HG03097 (cell line): ENCODE results near the gene ZNF749.

Source experiments
- ATAC-seq: cut with Tn5 transposase; IDR thresholded peaks from one replicate; pipeline ENCODE4 v1.9.1; 2021; ENCODE audit not compliant: unreplicated experiment, low FRiP score

The ZNF749 gene

DNA sequence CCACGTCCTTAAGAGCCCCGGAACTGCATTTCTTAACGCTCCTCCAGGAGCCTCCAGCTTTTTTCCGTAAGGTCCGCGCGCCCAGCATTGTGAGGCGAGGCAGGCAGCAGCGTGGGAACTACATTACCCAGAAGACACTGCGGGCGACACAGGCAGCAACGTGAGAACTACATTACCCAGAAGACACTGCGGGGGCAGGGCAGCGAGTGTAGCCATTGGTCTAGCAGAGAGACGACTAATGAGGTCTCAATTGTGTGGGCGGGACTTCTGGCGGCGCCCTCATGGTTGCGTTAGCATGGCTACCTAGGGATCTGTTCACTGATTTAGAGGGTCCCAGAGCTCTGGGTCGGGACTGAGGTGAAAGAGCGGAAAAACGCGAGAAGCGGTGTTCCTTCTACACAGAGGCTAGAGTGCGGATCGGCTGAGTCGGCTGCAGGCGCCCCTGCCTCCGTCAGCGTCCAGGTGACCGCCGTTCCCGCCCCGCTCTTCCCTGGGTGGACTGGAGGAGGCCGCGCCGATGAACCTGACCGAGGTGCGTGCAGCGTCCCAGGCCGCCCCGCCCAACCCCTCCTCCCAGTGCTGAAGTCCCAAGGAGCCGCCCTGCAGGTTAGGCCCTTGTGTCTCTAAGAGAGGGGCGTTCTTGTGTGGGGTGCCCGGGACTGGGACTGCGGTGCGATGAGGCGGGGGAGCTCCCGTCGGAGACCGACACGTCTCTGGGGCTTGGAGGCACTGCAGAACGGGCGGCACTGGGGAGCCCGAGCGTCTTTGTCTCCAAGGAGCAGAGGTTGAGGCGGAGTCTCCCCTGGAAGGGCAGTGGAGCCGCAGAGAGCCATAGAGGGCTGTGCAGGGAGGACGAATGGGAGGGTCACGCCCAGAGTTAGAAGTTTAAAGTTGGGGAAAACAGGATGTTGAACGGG lies at the start of gene ZNF749:
Gene ZNF749, plus strand, starts transcription at position 264 of the 917 bp plus-strand sequence. Its CDS starts 254 bp downstream, at position 518.
- peak; percentile 96 for ATAC-seq

DNA sequence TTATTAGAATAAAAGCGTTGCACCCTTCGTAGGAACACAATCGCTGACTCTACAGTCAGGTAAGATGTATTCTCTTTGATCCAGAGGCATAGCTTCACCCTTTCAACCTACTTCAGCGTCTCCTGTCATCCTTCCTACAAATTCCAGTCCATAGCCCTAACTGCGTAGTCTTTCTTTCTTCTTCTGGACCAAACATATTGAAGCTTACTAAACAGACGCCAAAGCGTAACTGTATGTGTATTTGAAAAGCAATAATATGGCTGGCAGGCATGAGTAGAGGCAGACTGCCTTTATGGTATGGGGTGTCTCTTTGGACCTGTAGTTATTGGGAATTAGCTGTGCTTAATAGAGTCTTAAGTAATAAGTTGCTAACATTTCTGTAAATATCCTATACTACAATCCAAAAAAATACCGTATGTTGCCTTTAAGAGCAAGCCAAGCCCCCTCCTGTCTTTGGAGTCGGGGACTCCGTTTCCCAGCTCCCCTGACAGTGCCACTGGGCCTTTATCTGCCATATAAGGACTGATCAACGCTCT lies 45.9 kb upstream of the ZNF749 start:
- no peak for ATAC-seq

DNA sequence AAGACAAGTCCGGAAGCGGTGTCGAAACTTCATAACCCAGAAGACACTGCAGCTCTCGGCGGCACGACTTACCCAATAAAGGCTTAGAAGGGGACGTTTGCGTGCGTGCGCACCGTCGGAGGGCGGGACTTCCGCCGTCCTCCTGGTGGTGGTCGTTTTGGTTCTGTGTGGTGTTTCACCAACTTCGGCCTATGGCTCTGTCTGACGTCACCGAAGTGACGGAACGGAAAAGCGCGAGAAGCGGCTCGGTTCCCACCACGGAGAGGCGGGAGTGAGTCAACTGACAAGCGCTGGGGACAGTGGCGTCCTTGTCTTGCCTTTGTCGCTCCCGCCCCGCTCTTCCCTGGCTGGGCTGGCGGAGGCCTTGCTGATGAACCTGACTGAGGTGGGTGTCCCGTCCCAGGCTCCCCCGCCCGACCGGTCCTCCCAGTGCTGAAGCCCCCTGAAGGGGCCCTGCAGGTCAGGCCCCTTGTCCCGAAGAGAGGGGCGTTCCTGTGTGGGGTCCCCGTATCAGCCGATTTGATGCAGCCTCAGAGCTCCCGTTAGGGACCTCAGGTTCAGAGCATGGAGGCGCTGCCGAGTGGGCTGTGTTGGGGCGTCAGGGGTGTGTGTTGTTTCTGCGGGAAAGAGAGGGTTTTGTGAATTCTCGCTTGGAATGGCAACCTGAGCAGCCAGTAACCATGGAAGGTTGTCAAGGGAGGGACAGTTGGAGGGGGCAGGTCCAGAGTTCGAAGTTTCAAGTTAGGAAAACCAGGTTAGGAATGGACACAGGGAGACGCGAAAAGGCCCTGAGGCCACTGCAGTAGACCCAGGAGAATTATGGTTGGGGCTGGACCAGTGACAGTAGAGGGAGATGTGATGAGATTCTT lies 45.2 kb upstream of the ZNF749 start, which contains the start of gene ZNF548:
Gene ZNF548, plus strand, starts transcription at position 125 of the 869 bp plus-strand sequence. Its CDS starts 246 bp downstream, at position 371.
- ATAC-seq: peak; percentile 98

DNA sequence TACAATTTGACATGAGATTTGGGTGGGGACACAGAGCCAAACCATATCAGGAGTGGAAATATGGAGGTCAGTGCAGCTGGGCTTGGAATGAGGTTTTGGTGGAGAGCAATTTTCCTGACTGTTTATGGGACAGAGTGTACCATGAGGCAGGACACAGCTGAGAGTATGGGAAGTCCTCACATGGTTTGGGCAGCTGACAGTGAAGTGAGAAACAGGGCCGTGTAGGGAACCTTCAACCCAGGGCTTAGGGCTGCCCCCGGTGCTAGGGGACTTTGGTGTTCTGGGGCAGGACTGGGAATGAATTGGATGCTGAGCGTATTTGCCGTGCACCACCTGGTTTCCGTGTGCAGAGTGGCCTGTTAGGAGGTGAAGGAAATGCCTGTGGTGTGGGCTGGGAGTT lies 39.4 kb upstream of the ZNF749 start:
- no peak for ATAC-seq

DNA sequence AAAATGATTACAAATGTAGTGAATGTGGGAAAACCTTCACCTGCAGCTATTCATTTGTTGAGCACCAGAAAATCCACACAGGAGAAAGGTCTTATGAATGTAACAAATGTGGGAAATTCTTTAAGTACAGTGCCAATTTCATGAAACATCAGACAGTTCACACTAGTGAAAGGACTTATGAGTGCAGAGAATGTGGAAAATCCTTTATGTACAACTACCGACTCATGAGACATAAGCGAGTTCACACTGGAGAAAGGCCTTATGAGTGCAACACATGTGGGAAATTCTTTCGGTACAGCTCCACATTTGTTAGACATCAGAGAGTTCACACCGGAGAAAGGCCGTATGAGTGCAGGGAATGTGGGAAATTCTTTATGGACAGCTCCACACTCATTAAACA lies 36.3 kb upstream of the ZNF749 start:
- no peak for ATAC-seq

DNA sequence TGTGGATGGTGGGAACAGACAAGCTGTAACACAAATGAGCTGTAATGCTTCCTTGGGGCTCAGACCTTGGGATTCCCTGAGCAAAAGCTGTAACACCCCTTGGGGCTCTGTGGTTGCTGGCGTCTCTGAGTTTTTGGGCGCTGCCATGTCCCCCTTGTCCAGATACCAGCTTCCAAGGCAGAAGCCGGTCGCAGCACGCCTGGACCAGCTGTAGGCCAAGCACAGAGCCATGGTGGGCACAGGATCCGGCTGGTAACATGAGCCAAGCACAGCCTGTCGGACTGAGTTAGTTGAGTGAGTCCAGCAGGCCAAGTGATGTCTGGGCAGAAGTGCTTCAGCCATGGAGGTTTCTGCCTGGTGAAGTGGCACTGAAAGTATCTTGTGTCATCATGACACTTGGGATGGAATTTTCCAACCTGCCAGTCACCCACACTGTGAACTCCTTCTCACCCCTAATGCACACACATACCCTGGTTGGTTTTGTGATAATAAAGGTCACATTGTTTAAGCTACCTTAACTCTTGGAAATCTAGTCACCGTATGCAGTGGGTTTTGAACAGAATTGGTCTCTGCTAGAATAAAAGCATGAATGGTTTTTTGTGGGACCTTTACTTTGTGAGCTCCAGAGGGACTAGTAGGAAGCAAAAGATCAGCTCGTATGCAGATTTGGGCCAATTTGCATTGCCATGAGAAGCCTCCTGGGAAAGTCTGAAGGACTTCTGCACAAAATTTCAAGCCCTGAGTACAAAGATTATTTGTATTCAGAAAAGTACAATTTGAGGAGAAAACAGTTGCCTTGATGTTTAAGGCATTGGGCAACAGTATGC lies 31.2 kb upstream of the ZNF749 start:
- no peak for ATAC-seq

DNA sequence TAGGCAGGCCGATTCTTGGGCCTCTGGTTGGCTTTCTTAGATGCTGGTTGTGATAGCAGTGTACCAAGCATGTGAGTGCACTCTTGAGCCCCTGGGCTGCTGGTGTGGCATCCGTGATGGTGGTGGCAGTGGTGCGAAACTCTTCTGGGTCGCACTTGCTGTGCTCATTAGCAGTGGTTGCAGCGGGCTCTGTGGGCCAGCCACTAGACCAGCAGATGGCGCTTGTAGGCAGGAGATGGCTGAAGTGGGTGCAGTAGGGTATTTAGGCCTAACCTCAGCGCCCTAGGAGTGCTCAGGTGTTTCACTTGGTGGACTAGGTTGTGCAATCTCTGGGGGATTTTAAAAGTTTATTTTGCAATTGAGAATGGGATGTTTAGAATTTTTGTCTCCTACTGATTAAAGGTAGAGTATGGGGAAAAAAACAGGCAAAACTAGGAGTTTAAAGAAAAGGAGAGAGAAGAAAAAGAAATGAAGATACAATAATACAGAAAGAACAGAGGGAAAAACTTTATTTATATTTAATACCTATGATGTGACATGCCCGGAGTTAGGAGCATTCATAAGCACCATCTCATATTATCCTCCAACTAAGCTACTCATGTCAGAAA lies 28.5 kb upstream of the ZNF749 start:
- no peak for ATAC-seq

DNA sequence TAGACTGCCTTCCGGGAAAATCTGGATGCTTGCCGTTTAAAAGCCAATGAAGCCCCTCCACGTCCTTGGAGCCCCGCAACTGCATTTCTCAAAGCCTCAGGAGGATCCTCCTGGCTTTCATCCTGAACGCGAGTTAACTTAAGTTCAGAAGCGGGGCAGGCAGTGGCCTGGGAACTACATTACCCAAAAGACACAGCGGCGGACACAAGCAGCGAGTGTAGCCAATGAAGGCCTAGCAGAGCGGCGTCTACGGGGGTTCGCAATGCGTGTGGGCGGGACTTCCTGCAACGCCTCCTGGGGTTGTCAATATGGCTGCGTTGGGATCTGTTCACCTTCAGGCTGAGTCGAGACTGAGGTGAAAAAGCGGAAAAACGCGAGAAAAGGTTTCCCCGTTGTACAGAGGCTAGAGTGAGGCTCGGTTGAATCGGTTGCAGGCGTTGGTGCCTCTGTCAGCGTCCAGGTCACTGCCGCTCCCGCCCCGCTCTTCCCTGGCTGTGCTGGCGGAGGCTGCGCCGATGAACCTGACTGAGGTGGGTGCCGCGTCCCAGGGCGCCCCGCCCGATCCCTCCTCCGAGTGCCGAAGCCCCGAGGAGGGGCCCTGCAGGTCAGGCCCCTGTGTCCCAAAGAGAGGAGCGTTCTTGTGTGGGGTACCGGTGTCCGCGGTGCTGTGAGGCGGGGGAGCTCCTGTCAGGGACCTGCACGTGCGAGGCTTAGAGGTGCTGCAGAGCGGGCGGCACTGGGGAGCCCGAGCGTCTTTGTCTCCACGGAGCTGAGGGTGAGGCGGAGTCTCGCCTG lies 24.1 kb upstream of the ZNF749 start, which contains the start of gene ZNF17:
Gene ZNF17, plus strand, starts transcription at position 285 of the 795 bp plus-strand sequence. CDS start 2,455 bp downstream, outside the sequence.
- peak; percentile 95 for ATAC-seq

DNA sequence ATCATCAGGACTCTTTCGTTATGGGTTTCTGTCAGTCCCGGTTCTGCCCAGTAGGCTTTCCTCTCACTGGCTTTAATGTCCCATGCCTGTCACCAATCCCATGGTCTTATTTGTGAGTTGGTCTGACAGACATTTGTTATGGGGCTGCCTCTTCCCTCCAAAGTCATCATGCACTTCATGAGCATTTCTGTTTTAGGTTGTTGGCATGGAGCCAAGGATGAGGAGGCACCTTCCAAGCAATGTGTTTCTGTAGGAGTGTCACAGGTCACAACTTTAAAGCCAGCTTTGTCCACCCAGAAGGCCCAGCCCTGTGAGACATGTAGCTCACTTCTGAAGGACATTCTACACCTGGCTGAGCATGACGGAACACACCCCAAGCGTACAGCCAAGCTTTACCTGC lies 15.7 kb upstream of the ZNF749 start:
- ATAC-seq: no peak

DNA sequence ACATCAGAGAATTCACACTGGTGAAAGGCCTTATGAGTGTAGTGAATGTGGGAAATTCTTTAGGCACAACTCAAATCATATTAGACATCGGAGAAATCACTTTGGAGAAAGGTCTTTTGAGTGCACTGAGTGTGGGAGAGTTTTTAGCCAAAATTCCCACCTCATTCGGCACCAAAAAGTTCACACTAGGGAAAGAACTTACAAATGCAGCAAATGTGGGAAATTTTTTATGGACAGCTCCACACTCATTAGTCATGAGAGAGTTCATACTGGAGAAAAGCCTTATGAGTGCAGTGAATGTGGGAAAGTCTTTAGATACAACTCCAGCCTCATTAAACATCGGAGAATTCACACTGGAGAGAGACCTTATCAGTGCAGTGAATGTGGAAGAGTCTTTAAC lies 14.1 kb upstream of the ZNF749 start:
- no peak for ATAC-seq

DNA sequence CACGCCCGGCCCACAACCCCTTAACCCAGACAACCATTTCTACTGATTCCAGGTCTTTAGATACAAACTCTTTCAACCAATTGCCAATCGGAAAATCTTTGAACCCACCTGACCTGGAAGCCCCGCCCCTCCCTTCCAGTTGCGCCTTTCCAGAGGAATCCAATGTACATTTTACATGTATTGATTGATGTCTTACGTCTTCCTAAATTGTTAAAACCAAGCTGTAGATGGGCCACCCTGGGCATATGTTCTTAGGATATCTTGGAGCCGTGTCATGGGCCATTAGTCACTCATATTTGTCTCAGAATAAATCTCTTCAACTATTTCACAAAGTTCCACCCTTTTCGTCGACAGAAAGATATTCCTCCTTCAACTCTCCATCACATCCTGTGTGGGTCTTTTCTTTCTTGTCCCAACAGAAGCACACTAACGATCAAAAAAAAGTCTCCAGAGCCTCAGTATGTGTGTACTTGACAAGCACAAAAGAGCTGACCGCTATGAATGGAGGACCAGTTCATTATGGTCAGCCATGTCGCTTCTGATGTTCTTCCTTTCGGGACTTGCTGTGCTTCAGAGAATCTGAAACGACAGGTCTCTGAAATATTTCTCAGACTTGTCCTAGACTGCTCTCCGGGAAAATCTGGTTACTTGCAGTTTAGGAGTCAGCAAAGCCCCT lies 601 bp upstream of the ZNF749 start:
- peak; percentile 18 for ATAC-seq

DNA sequence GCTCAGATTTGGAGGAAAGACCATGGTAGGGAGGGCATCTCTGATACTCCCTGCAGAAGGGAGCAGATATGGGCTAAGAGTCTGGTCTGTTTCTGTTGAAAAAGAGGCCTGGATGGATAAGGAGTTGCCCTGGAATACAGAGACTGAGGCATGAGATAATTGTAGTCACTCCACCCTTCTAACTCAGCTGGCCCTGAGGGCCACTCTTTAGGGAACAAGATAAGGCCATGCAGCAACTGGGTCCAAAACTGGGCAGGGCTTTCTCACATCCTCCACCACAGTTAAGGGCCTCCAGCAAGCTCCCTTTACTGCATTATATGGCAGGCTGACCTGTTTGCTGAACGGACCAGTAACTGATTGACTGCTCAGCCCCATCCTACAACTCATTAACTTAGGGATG lies 1.3 kb downstream of the ZNF749 start:
- ATAC-seq: no peak

DNA sequence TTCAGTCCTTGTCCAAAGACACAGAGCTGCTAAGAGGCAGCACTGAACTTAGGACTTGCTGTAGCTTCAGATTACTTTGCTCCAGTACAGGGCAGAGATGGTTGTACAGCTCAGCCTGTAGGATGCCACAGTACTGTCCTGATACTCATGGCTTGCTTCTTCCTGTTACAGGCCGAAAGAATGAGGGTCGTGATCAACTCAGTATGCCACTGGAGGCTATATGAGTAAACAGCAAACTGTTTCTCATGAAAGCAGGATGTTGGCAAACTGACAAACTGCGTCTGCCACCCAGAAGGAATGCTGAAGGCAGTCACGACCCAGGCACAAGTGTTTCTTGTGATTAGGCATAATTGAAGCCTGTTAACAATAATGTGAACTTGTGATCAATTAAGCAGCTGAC lies 2.8 kb downstream of the ZNF749 start:
- ATAC-seq: no peak

DNA sequence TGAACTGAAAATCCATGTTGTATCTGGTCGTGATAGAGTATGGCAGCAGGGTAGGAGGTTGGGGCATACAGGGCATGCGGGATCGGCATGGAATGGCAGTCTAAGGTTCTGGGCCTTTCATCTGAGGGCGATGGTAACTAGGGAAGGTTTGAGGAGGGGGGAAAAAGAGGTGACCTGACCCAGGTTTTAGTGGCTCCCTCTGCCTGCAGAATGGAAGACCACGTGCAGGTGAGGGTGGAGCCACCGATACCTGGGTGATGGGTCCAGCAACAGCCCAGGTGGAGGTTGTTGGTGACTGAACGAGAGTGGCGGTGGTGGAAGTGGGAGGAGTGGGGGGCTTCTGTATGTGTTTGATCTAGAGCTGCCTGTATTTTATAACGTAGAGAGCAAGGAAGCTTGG lies 3.8 kb downstream of the ZNF749 start:
- no peak for ATAC-seq

DNA sequence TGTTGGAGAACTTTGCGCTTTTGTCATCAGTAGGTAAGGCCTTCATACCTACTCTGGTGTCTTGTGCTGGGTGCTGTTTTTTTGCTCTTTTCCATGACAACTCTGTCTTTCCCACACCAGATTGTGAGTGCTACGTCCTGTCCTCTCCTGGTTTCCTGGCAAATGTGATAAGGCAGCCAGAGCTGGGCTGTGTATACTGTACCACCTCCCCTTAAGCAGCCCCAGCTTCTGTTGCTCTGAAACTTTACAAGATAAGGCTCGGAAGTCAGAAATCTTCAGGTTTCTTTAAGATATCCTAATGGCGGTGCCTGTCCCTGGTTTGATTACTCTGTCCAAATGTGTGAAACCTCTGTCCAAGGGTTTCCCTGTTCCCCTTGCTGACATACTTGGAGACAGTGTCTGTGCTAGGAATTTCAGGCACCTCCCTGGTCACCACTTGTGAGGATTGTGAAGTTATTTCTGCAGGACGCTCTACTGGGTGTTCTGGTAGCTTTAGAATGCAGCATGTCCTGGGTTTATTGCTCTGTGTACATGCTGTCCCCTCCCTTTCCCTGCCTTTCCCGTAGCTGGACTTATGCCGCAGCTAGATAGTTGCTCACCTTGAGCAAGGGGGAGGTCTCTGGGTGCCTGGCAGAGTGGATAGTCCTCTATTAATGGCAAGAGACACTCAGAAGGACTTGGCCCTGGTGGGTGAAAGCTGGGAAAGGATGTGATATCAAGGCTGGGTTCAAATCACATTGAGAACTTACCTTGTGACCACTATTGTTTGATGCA lies 7.0 kb downstream of the ZNF749 start:
- no peak for ATAC-seq

DNA sequence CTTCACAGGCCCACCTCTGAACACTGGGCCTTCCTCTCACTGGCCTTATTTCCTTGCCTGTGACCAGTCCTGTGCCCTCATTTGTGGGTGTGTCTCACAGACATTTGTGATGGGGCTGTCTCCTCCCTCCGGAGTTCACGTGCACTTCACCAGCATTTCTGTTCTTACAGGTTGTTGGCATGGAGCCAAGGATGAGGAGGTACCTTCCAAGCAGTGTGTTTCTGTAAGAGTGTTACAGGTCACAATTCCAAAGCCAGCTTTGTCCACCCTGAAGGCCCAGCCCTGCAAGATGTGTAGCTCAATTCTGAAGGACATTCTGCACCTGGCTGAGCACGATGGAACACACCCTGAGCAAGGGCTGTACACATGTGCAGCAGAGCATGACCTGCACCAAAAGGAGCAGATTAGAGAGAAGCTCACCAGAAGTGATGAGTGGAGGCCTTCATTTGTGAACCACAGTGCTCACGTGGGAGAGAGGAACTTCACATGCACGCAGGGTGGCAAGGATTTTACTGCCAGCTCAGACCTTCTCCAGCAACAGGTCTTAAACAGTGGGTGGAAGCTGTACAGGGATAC lies 8.1 kb downstream of the ZNF749 start:
- no peak for ATAC-seq

DNA sequence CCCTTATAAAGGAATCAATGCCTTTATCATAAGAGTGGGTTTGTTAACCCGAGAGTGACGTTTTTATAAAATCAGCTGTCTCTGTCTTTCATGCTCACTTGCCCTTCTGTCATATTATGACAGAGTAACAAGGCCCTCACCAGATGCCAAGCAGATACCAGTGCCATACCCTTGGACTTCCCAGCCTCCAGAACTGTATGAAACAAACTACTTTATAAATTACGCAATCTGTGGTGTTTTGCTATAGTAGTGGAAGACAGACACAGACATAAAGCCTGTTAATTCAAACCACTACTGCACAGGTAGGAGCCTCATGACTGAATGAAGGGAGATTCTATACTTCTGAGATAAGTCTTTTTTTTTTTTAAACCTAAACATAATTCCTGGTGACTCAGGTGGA lies 17.2 kb downstream of the ZNF749 start:
- no peak for ATAC-seq
